Bronchial epithelial cell (primary cell): Measurements from ENCODE around the gene DHRS12. TPM values are rescaled to one million over a fixed set of nuclear protein-coding genes. Genes with fewer than 3 reads are reported as not detected.

Source experiments
- DNase-seq: peaks from one replicate; pipeline ENCODE4 v3.0.0-alpha.2; 2010; ENCODE audit warnings: low read depth
- FAIRE-seq: peaks from 2 replicates; lab custom pipeline; 2011; peaks lifted over from hg19 to GRCh38; lab: Jason Lieb, UNC
- H3K27me3 ChIP-seq: 2 replicates; pipeline ENCODE4 v1.5.1; 2011; ENCODE audit warnings: low read length; ENCODE audit not compliant: control insufficient read depth, insufficient read depth
- H3K36me3 ChIP-seq: 2 replicates; pipeline ENCODE4 v1.5.1; 2011; ENCODE audit warnings: low read length; ENCODE audit not compliant: control insufficient read depth, insufficient read depth
- H3K4me3 ChIP-seq: 2 replicates; pipeline ENCODE4 v1.5.1; 2011; ENCODE audit warnings: mild to moderate bottlenecking, low read depth, low read length, control low read depth
- CTCF ChIP-seq: IDR thresholded peaks from 2 replicates; pipeline ENCODE4 v1.5.1; 2011; ENCODE audit warnings: mild to moderate bottlenecking, moderate library complexity, low read length, control low read depth, inconsistent platforms; ENCODE audit not compliant: insufficient read depth, severe bottlenecking
- total RNA-seq: library from RNA; depleted of rRNA; stranded (reverse); fragments of >200 nt; gene quantifications from 2 replicates; pipeline ENCODE4 v1.2.1, GENCODE V29; 2014

The DHRS12 gene
- total RNA-seq, 1 donor from 2014 or later: 2.4 TPM

DNA sequence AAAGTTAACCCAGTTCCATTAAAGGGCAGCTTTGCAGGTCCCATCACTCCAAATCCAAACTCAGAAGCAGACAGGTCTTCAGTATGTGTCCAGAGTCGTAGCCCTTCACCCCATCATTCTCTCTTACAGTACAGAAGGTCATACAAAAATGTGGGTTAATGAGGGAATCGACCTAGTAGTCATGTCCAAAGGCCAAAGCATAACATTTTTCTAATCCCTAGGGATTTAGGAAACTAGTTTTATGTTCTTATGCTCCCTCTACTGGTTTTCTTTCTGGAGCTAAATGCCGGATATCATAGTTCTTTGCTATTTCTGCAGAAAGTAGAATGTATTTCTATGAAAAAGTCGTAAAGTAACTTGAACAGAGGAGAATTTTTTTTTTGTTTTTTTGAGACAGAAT, 72.2 kb downstream of the DHRS12 start:
- H3K36me3 ChIP-seq: peaks cover 13% of the 10 kb centered on the region
- TF ChIP-seq CTCF: no peak
- DNase-seq: no peak
- no peaks in the 10 kb centered on the region for H3K27me3 ChIP-seq
- no peak for FAIRE-seq
- no peak overlapping the region for H3K4me3 ChIP-seq

GRCh38 chr13:51730927-51731326, 73.0 kb downstream of the DHRS12 start:
- FAIRE-seq: no peak
- peaks cover 13% of the 10 kb centered on the region for H3K36me3 ChIP-seq

GRCh38 chr13:51729866-51730553, 74.0 kb downstream of the DHRS12 start:
- Histone ChIP-seq H3K36me3 (peaks cover 10% of the 10 kb centered on the region), H3K27me3 (no peaks in the 10 kb centered on the region), H3K4me3 (no peak overlapping the region)
- DNase-seq (peak; percentile 79), FAIRE-seq (no peak)
- TF ChIP-seq CTCF: no peak

More at GRCh38 chr13:51730927-51731326, 73.0 kb downstream of the DHRS12 start:
- Histone ChIP-seq H3K27me3 (no peaks in the 10 kb centered on the region), H3K4me3 (no peak overlapping the region)
- TF ChIP-seq CTCF: no peak
- DNase-seq: no peak

- Histone ChIP-seq H3K27me3 (no peaks in the 10 kb centered on the region), H3K4me3 (no peak overlapping the region), H3K36me3 (peaks cover 8% of the 10 kb centered on the region)
- FAIRE-seq (peak; percentile 80), DNase-seq (peak; percentile 92)
- TF ChIP-seq CTCF: no peak
Measured at GRCh38 chr13:51728972-51729371, 75.0 kb downstream of the DHRS12 start.

DNA sequence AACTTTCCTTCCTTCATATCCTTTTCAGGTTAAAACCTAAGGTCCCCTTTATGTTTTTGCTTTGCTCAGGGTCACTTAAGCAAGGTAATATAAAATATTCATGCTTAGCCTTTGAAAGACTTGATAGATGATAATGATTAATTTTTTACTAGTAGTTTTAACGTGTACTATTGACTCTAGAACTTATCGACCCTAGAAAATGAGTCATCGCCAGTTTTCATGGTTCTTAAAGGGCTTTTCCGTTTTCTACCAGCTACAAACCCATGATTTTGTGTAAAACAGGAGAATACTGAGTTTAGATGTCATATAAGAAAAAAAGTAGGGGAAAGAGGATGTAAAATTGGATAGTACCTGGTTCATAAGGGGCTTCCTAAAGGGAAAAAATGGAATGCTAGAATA, 75.7 kb downstream of the DHRS12 start:
- FAIRE-seq (no peak), DNase-seq (no peak)
- H3K36me3 ChIP-seq: peaks cover 9% of the 10 kb centered on the region
- TF ChIP-seq CTCF: no peak
- no peaks in the 10 kb centered on the region for H3K27me3 ChIP-seq
- no peak overlapping the region for H3K4me3 ChIP-seq

DNA sequence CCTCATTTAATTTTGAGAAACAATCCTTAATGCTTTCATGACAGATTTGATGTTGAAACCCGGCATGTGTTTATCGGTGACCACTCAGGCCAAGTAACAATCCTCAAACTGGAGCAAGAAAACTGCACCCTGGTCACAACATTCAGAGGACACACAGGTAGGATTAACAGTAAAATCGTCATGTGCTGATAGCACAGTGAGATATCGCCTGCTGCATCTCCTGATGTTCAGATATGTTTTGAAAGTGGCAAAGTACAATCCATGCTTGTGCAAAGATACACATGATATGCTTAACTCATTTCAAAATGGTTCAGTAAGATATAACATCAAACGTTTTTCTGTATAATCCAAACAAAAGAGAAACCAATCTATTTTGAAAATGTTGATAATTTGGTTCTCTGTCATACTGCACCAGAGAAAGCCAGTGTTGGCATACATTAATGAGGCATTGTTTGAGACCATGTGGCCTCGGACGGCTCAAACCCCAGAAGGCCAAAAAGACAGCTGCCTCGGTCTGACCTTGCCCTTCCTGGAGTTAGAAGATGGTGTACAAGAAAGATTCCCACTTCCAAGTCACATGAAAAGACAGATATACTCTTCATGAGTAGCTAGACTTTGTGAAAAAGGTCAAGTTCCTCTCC, 76.2 kb downstream of the DHRS12 start:
- Histone ChIP-seq H3K36me3 (peaks cover 9% of the 10 kb centered on the region), H3K4me3 (no peak overlapping the region), H3K27me3 (no peaks in the 10 kb centered on the region)
- FAIRE-seq: no peak
- DNase-seq: no peak
- no peak for TF ChIP-seq CTCF
